ENCODE measurements around the gene UBXN4.

GRCh38 chr2:135732561-135732960 lies 9.1 kb upstream of the UBXN4 start:
- no peak for TF ChIP-seq CTCF (IDR thresholded peaks at IDR 0.05)
- TF ChIP-seq CBX2 (IDR thresholded peaks at IDR 0.05; ENCODE audit: borderline replicate concordance, low read depth), result no peak
- TF ChIP-seq POLR2A (IDR thresholded peaks at IDR 0.05; ENCODE audit: low read length), result no peak
- TF ChIP-seq E2F6 (IDR thresholded peaks at IDR 0.05; ENCODE audit: borderline replicate concordance, low read depth), result no peak
- no peak for TF ChIP-seq RNF2 (IDR thresholded peaks at IDR 0.05; ENCODE audit: borderline replicate concordance, low read depth)
- TF ChIP-seq JUNB (IDR thresholded peaks at IDR 0.05), result no peak
- no peak for TF ChIP-seq SMC3 (IDR thresholded peaks at IDR 0.05)
- TF ChIP-seq RCOR1 (IDR thresholded peaks at IDR 0.05; ENCODE audit: low read depth, low read length), result no peak
- no peak for TF ChIP-seq MYC (IDR thresholded peaks at IDR 0.05; ENCODE audit: borderline replicate concordance, low read length)
